Lung (tissue), 12 donors: ENCODE measurements around the gene TP53BP1. TPM values are rescaled to one million over a fixed set of nuclear protein-coding genes. Genes with fewer than 3 reads are reported as not detected.

Source experiments
- ATAC-seq: fragments of 200-7000 bp; cut with Tn5 transposase; one replicate; pipeline ENCODE4 v1.9.1; 2020; ENCODE audit warnings: moderate number of reproducible peaks; ENCODE audit not compliant: insufficient read depth, low FRiP score
- DNase-seq, 3 donors: peaks; one replicate each; pipeline ENCODE4 v3.0.0-alpha.2; 2013 to 2017
- H3K27ac ChIP-seq, 2 donors: one replicate each; pipeline ENCODE4 v1.5.1; 2013; ENCODE audit warnings: mild to moderate bottlenecking in 2 of 2, moderate library complexity in 2 of 2, control low read depth in 1 of 2, inconsistent platforms in 1 of 2, low read depth in 1 of 2, low read length in 1 of 2
- H3K27me3 ChIP-seq, 3 donors: one replicate each; pipeline ENCODE4 v1.5.1; 2013; ENCODE audit warnings: low read length in 2 of 3; ENCODE audit not compliant: control insufficient read depth in 3 of 3, insufficient read depth in 3 of 3
- H3K36me3 ChIP-seq, 4 donors: one replicate each; pipeline ENCODE4 v1.5.1; 2013; ENCODE audit warnings: low read length in 4 of 4, mild to moderate bottlenecking in 1 of 4, moderate library complexity in 1 of 4; ENCODE audit not compliant: control insufficient read depth in 4 of 4, insufficient read depth in 4 of 4
- H3K4me1 ChIP-seq, 5 donors: one replicate each; pipeline ENCODE4 v1.5.1; 2013; ENCODE audit warnings: low read length in 5 of 5, mild to moderate bottlenecking in 2 of 5, moderate library complexity in 1 of 5; ENCODE audit not compliant: control insufficient read depth in 5 of 5, insufficient read depth in 5 of 5
- H3K4me3 ChIP-seq: one replicate; pipeline ENCODE4 v1.5.1; 2013; ENCODE audit warnings: mild to moderate bottlenecking, control low read depth, moderate library complexity
- H3K9ac ChIP-seq, 2 donors: one replicate each; pipeline ENCODE4 v1.5.1; 2013; ENCODE audit warnings: low read length in 2 of 2, control low read depth in 1 of 2; ENCODE audit not compliant: insufficient read depth in 1 of 2
- H3K9me3 ChIP-seq, 4 donors: one replicate each; pipeline ENCODE4 v1.5.1; 2013; ENCODE audit warnings: low read length in 3 of 4, mild to moderate bottlenecking in 1 of 4, moderate library complexity in 1 of 4; ENCODE audit not compliant: control insufficient read depth in 4 of 4, insufficient read depth in 3 of 4
- CTCF ChIP-seq: IDR thresholded peaks from 2 replicates; pipeline ENCODE4 v1.5.1; 2012; ENCODE audit warnings: mild to moderate bottlenecking; ENCODE audit errors: control extremely low read depth, extremely low read depth
- WGBS, 2 donors: extraction: QIAGEN DNeasy Blood & Tissue Kit; methylation state at CpG; one replicate each; pipeline ENCODE4 v1.1.7; 2013; 5-methylcytosine and 5-hydroxymethylcytosine counted together
- polyA plus RNA-seq, 2 donors: library from polyadenylated mRNA; stranded (reverse); fragments of 200-250 nt; gene quantifications; one replicate each; pipeline ENCODE4 v1.2.1, GENCODE V29; 2013
- total RNA-seq, 2 donors: library from RNA; depleted of rRNA in 1 of 2; stranded (reverse); fragments of >200 nt in 1 of 2; gene quantifications; one replicate each; pipeline ENCODE4 v1.2.1, GENCODE V29; 2014 to 2021
- donor health status: control.
- donor health status: control.
- donor health status: Bipolar disorder and iron deficiency.
- donor health status: healthy.
- donor health status: DM: yes; HTN: yes; CAD: no.

TP53BP1 gene
- total and polyA plus RNA-seq, 4 donors = 8.9 to 97.4 (median 23.7) TPM

GRCh38 chr15:43420435-43420834 is 72.5 kb downstream of the TP53BP1 start:
- DNase-seq (no peak), ATAC-seq (no peak)
- Histone ChIP-seq H3K27me3 (no peaks in the 10 kb centered on the region), H3K4me1 (no peaks in the 10 kb centered on the region), H3K27ac (no peak overlapping the region), H3K4me3 (no peak overlapping the region), H3K36me3 (peaks cover 29 to 37% (median 31%) of the 10 kb centered on the region in 4 donors), H3K9me3 (no peaks in the 10 kb centered on the region), H3K9ac (no peak overlapping the region)
- WGBS, 2 donors = 94 to 95% methylated on average over 10 of the region's 10 CpGs
- TF ChIP-seq CTCF = no peak

DNA sequence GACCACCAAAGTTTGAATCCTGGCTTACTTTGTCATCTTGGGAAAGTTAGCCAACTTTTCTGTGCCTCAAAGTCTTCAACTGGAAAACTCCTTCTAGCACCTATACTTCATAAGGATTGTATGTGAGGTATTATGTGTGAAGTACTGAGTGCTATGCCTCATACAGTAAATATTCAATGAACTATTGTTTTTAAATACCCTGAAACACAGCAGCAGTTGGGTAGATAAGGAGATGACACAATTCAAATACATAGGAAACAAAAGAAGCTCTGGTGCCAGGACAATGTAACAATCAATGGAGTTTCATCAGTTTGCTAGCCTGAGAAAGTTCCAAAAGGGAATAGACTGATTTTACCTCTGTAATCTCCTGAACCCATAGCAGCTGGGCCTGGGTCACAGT is 78.8 kb downstream of the TP53BP1 start:
- no peak for TF ChIP-seq CTCF

GRCh38 chr15:43412096-43412495 is 80.9 kb downstream of the TP53BP1 start:
- no peaks in the 10 kb centered on the region for H3K27me3 ChIP-seq
- no peak for TF ChIP-seq CTCF
- ATAC-seq (no peak), DNase-seq (no peak)
- H3K27ac ChIP-seq = no peak overlapping the region
- peaks cover 38 to 74% (median 46%) of the 10 kb centered on the region in 4 donors for H3K36me3 ChIP-seq
- no peak overlapping the region for H3K4me3 ChIP-seq
- no peak overlapping the region for H3K9ac ChIP-seq
- H3K9me3 ChIP-seq = peaks cover 0 to 2% (median 0%) of the 10 kb centered on the region in 4 donors
- H3K4me1 ChIP-seq = no peaks in the 10 kb centered on the region
- 94 to 97% methylated on average over 1 of the region's 1 CpG for WGBS, 2 donors

More for the DNA sequence above, 78.8 kb downstream of the TP53BP1 start:
- no peak for ATAC-seq
- peaks cover 29 to 57% (median 38%) of the 10 kb centered on the region in 4 donors for H3K36me3 ChIP-seq
- no peak overlapping the region for H3K27ac ChIP-seq
- H3K4me1 ChIP-seq = no peaks in the 10 kb centered on the region
- no peak for DNase-seq
- H3K27me3 ChIP-seq = no peaks in the 10 kb centered on the region
- H3K4me3 ChIP-seq = no peak overlapping the region
- peaks cover 0 to 2% (median 0%) of the 10 kb centered on the region in 4 donors for H3K9me3 ChIP-seq
- no peak overlapping the region for H3K9ac ChIP-seq

DNA sequence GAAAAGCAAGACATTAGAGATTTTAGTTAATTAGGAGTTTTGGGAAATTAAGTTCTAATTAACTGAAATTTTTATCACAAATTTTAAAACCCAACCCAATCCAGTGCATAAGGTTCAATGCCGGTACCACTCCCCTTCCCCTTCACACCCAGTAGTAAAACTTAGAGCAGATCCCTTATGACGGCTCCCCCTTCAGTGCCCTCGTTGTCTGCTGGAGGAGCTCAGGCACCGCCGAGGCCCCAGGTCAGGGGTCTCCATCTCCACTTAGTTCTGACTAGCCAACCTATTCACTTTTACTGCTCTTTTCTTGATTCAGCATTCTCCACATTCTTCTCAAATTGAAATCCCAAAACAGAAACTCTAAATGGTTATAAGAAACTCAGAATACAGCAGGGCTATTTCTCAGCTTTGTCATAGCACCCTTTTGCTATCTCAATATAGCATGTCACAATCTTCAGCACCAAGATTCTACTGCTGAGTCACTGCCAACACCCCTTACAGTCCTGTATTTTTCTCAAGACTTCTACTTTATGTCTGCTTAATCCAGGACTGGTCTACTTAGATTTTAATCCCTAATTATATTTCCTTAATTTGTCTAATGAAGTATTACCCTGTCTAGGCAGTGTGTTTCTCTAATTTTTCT is 82.3 kb downstream of the TP53BP1 start:
- WGBS, 2 donors = 91 to 92% methylated on average over 5 of the region's 5 CpGs
- H3K4me3 ChIP-seq = no peak overlapping the region
- H3K36me3 ChIP-seq = peaks cover 42 to 75% (median 48%) of the 10 kb centered on the region in 4 donors
- H3K4me1 ChIP-seq = no peaks in the 10 kb centered on the region
- DNase-seq (no peak), ATAC-seq (no peak)
- no peak overlapping the region for H3K27ac ChIP-seq
- no peaks in the 10 kb centered on the region for H3K27me3 ChIP-seq
- H3K9ac ChIP-seq = no peak overlapping the region
- no peak for TF ChIP-seq CTCF
- peaks cover 0 to 2% (median 0%) of the 10 kb centered on the region in 4 donors for H3K9me3 ChIP-seq
